ENCODE measurements around the gene CNTN6.
"Not testable (repeated sequence)": the region's sequence is repeated elsewhere in the genome, so short reads cannot be mapped to it uniquely, and the experiment has no call there.

The CNTN6 gene

GRCh38 chr3:1287815-1288214 is 195.0 kb downstream of the CNTN6 start:
- no peak for DNase-seq (ENCODE audit: low spot score)

- DNase-seq (ENCODE audit: low spot score), result no peak
Measured at GRCh38 chr3:1288805-1289494, 196.1 kb downstream of the CNTN6 start.

GRCh38 chr3:1292571-1293071 is 199.8 kb downstream of the CNTN6 start:
- no peak for DNase-seq (ENCODE audit: low spot score)

GRCh38 chr3:1294586-1294985 is 201.8 kb downstream of the CNTN6 start:
- no peak for DNase-seq (ENCODE audit: low spot score)

GRCh38 chr3:1318296-1319005 is 225.6 kb downstream of the CNTN6 start:
- DNase-seq (ENCODE audit: low spot score), result no peak

GRCh38 chr3:1326546-1326945 is 233.7 kb downstream of the CNTN6 start:
- DNase-seq (ENCODE audit: low spot score), result no peak

- no peak for DNase-seq (ENCODE audit: low spot score)
Measured at GRCh38 chr3:1330107-1330506, 237.3 kb downstream of the CNTN6 start.

GRCh38 chr3:1346386-1346785 is 253.6 kb downstream of the CNTN6 start:
- DNase-seq (ENCODE audit: low spot score), result peak; percentile 11

- no peak for DNase-seq (ENCODE audit: low spot score)
Measured at GRCh38 chr3:1348547-1348946, 255.7 kb downstream of the CNTN6 start.

GRCh38 chr3:1350885-1351284 is 258.1 kb downstream of the CNTN6 start:
- no peak for DNase-seq (ENCODE audit: low spot score)

GRCh38 chr3:1355691-1356090 is 262.9 kb downstream of the CNTN6 start:
- no peak for DNase-seq (ENCODE audit: low spot score)

GRCh38 chr3:1356101-1356500 is 263.3 kb downstream of the CNTN6 start:
- DNase-seq (ENCODE audit: low spot score), result no peak

- DNase-seq (ENCODE audit: low spot score), result no peak
Measured at GRCh38 chr3:1365528-1365927, 272.7 kb downstream of the CNTN6 start.

- no peak for DNase-seq (ENCODE audit: low spot score)
Measured at GRCh38 chr3:1374471-1374870, 281.6 kb downstream of the CNTN6 start.

- no peak for DNase-seq (ENCODE audit: low spot score)
Measured at GRCh38 chr3:1375145-1375544, 282.3 kb downstream of the CNTN6 start.

- peak; percentile 63 for DNase-seq (ENCODE audit: low spot score)
Measured at GRCh38 chr3:1380926-1381646, 288.3 kb downstream of the CNTN6 start.

- no peak for DNase-seq (ENCODE audit: low spot score)
Measured at GRCh38 chr3:1381647-1382036, 288.8 kb downstream of the CNTN6 start.

GRCh38 chr3:1387396-1387905 is 294.6 kb downstream of the CNTN6 start:
- DNase-seq (ENCODE audit: low spot score), result not testable (repeated sequence)

- no peak for DNase-seq (ENCODE audit: low spot score)
Measured at GRCh38 chr3:1394188-1394587, 301.4 kb downstream of the CNTN6 start.

- DNase-seq (ENCODE audit: low spot score), result no peak
Measured at GRCh38 chr3:1400571-1400970, 307.7 kb downstream of the CNTN6 start.

- DNase-seq (ENCODE audit: low spot score), result peak; percentile 7
Measured at GRCh38 chr3:1404270-1404962, 311.6 kb downstream of the CNTN6 start.

GRCh38 chr3:1406250-1406649 is 313.4 kb downstream of the CNTN6 start:
- no peak for DNase-seq (ENCODE audit: low spot score)

All from Ammon's horn (tissue), 1 donor.